ENCODE data around the gene TIAM2. TPM values are rescaled to one million over a fixed set of nuclear protein-coding genes. Genes with fewer than 3 reads are reported as not detected.

Gene TIAM2
- total and polyA plus RNA-seq, 2 experiments from 2014 or later = 14.2 to 24.4 TPM

- Histone ChIP-seq H3K4me2 (no peak overlapping the region), H3F3A (replicated peaks; ENCODE audit: low read depth) (peaks cover 10% of the 10 kb centered on the region; the same call in 1 of the 2 replicates), H4K20me1 (replicated peaks; ENCODE audit: insufficient read depth) (no peaks in the 10 kb centered on the region), H3K27ac (ENCODE audit: low read depth) (peak overlapping the region; percentile 69; the same call in 1 of the 2 replicates), H3K36me3 (ENCODE audit: insufficient read depth) (no peaks in the 10 kb centered on the region), H3K9me2 (ENCODE audit: insufficient read depth) (no peaks in the 10 kb centered on the region), H3K79me2 (replicated peaks; ENCODE audit: insufficient read depth) (peaks cover 72% of the 10 kb centered on the region), H3K27me3 (ENCODE audit: insufficient read depth) (no peaks in the 10 kb centered on the region), H3K4me1 (ENCODE audit: insufficient read depth) (peaks cover 20% of the 10 kb centered on the region), H2AFZ (no peak overlapping the region), H3K4me3 (no peak overlapping the region)
- no peaks in the 10 kb centered on the region for H3K36me3 Mint-ChIP-seq (ENCODE audit: low read depth)
- peaks cover 7% of the 10 kb centered on the region for H3K27me3 Mint-ChIP-seq (ENCODE audit: insufficient read depth, low read depth, poor library complexity)
- no peak overlapping the region for H3K4me3 Mint-ChIP-seq
- H3K9me3 Mint-ChIP-seq = no peaks in the 10 kb centered on the region
- DNase-seq (ENCODE audit: low spot score) (no peak), ATAC-seq (peak; percentile 42)
- peak overlapping the region; percentile 15; the same call in 1 of the 2 replicates for H3K27ac Mint-ChIP-seq
- H3K4me1 Mint-ChIP-seq = peaks cover 17% of the 10 kb centered on the region
- TF ChIP-seq ZNF331 (CRISPR knock-in tag; IDR thresholded peaks at IDR 0.05; ENCODE audit: low read depth) (no peak), CREB1 (CRISPR knock-in tag; IDR thresholded peaks at IDR 0.05; ENCODE audit: low read depth) (no peak), NANOG (IDR thresholded peaks at IDR 0.05; ENCODE audit: borderline replicate concordance) (no peak), CTCF (conservative IDR thresholded peaks at IDR 0.05; ENCODE audit: low read depth in 2 of 2) (no peak), ZNF114 (CRISPR knock-in tag; IDR thresholded peaks at IDR 0.05) (no peak), POLR2AphosphoS5 (IDR thresholded peaks at IDR 0.05; ENCODE audit: low read depth) (no peak)
Observed at GRCh38 chr6:155003476-155003875, 8.4 kb downstream of the TIAM2 start.

DNA sequence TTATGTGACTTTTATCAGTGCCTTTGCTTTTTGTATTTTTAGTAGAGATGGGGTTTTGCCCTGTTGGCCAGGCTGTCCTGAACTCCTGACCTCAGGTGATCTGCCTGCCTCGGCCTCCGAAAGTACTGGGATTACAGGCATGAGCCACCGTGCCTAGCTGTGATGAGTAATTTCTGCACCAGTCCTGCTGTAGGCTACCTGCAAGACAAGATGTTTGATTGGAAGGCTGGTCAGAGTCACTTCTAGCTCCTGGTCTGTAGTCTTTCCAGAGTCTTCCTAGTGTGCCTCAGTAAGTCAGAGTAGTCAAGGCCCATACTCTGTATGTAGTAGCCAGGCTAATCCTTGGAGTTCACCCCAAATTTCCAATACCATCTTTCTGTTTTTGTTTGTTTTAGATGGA, 8.9 kb downstream of the TIAM2 start:
- H3K79me2 ChIP-seq (replicated peaks; ENCODE audit: insufficient read depth) = peaks cover 73% of the 10 kb centered on the region
- H3K36me3 ChIP-seq (ENCODE audit: insufficient read depth) = no peaks in the 10 kb centered on the region
- H3K9me2 ChIP-seq (ENCODE audit: insufficient read depth) = no peaks in the 10 kb centered on the region
- H3K27me3 ChIP-seq (ENCODE audit: insufficient read depth) = no peaks in the 10 kb centered on the region
- no peak overlapping the region for H2AFZ ChIP-seq
- no peak overlapping the region for H3K4me3 ChIP-seq
- H3K27ac Mint-ChIP-seq = no peak overlapping the region
- H3K4me1 Mint-ChIP-seq = peaks cover 20% of the 10 kb centered on the region
- H3K9me3 Mint-ChIP-seq = no peaks in the 10 kb centered on the region
- H3K27me3 Mint-ChIP-seq (ENCODE audit: insufficient read depth, low read depth, poor library complexity) = peaks cover 7% of the 10 kb centered on the region
- H3K36me3 Mint-ChIP-seq (ENCODE audit: low read depth) = no peaks in the 10 kb centered on the region
- peak overlapping the region; percentile 69; the same call in 1 of the 2 replicates for H3K27ac ChIP-seq (ENCODE audit: low read depth)
- no peak overlapping the region for H3K4me2 ChIP-seq
- DNase-seq (ENCODE audit: low spot score) = no peak
- peaks cover 10% of the 10 kb centered on the region; the same call in 1 of the 2 replicates for H3F3A ChIP-seq (replicated peaks; ENCODE audit: low read depth)
- no peak overlapping the region for H3K4me3 Mint-ChIP-seq
- no peaks in the 10 kb centered on the region for H4K20me1 ChIP-seq (replicated peaks; ENCODE audit: insufficient read depth)
- ATAC-seq = no peak
- peaks cover 24% of the 10 kb centered on the region for H3K4me1 ChIP-seq (ENCODE audit: insufficient read depth)
- TF ChIP-seq CTCF (conservative IDR thresholded peaks at IDR 0.05; ENCODE audit: low read depth in 2 of 2) (no peak), ZNF331 (CRISPR knock-in tag; IDR thresholded peaks at IDR 0.05; ENCODE audit: low read depth) (no peak), NANOG (IDR thresholded peaks at IDR 0.05; ENCODE audit: borderline replicate concordance) (no peak), POLR2AphosphoS5 (IDR thresholded peaks at IDR 0.05; ENCODE audit: low read depth) (no peak), JUNB (IDR thresholded peaks at IDR 0.05; ENCODE audit: unreplicated experiment) (no peak), STAT1 (IDR thresholded peaks at IDR 0.05; ENCODE audit: unreplicated experiment) (no peak), EZH2 (IDR thresholded peaks at IDR 0.05; ENCODE audit: low read depth, unreplicated experiment) (no peak), CREB1 (CRISPR knock-in tag; IDR thresholded peaks at IDR 0.05; ENCODE audit: low read depth) (no peak), REST (IDR thresholded peaks at IDR 0.05; ENCODE audit: unreplicated experiment) (no peak), ZNF114 (CRISPR knock-in tag; IDR thresholded peaks at IDR 0.05) (no peak)
- TF ChIP-seq, protein P1, sequence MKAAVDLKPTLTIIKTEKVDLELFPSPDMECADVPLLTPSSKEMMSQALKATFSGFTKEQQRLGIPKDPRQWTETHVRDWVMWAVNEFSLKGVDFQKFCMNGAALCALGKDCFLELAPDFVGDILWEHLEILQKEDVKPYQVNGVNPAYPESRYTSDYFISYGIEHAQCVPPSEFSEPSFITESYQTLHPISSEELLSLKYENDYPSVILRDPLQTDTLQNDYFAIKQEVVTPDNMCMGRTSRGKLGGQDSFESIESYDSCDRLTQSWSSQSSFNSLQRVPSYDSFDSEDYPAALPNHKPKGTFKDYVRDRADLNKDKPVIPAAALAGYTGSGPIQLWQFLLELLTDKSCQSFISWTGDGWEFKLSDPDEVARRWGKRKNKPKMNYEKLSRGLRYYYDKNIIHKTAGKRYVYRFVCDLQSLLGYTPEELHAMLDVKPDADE (IDR thresholded peaks at IDR 0.05) = no peak
